GM23338 (cell line): ENCODE results near the gene OCA2. TPM values are rescaled to one million over a fixed set of nuclear protein-coding genes. Genes with fewer than 3 reads are reported as not detected.

Experiments
- ATAC-seq: fragments of 200-7000 bp; cut with Tn5 transposase; 3 replicates; pipeline ENCODE4 v1.9.1; 2020
- DNase-seq: peaks from one replicate; pipeline ENCODE4 v3.0.0-alpha.2; 2015; ENCODE audit warnings: low spot score
- H2AFZ ChIP-seq: fragments of 200-600 bp; sonication (generic); 2 replicates; pipeline ENCODE4 v1.8.0; 2016; ENCODE audit warnings: antibody characterized with exemption, mild to moderate bottlenecking, moderate library complexity
- H3F3A ChIP-seq: fragments of 200-600 bp; sonication (generic); replicated peaks from 2 replicates; pipeline ENCODE4 v1.8.0; 2017; ENCODE audit warnings: antibody characterized with exemption, mixed run types, low read depth
- H3K27ac ChIP-seq: fragments of 200-600 bp; sonication (generic); 2 replicates; pipeline ENCODE4 v1.6.1; 2016; ENCODE audit warnings: low read depth
- H3K27me3 ChIP-seq: fragments of 200-600 bp; sonication (generic); 2 replicates; pipeline ENCODE4 v1.8.0; 2016; ENCODE audit warnings: mild to moderate bottlenecking, mixed run types, moderate library complexity; ENCODE audit not compliant: insufficient read depth
- H3K36me3 ChIP-seq: fragments of 200-600 bp; sonication (generic); 2 replicates; pipeline ENCODE4 v1.8.0; 2016; ENCODE audit warnings: mild to moderate bottlenecking; ENCODE audit not compliant: insufficient read depth
- H3K4me1 ChIP-seq: fragments of 200-600 bp; sonication (generic); 2 replicates; pipeline ENCODE4 v1.8.0; 2016; ENCODE audit warnings: mild to moderate bottlenecking, moderate library complexity; ENCODE audit not compliant: insufficient read depth
- H3K4me2 ChIP-seq: fragments of 200-600 bp; sonication (generic); 2 replicates; pipeline ENCODE4 v1.7.1; 2017; ENCODE audit warnings: mixed run types
- H3K4me3 ChIP-seq: fragments of 200-600 bp; sonication (generic); 2 replicates; pipeline ENCODE4 v1.6.1; 2016; ENCODE audit warnings: mixed run types
- H3K79me2 ChIP-seq: fragments of 200-600 bp; sonication (generic); replicated peaks from 2 replicates; pipeline ENCODE4 v1.8.0; 2017; ENCODE audit warnings: mild to moderate bottlenecking; ENCODE audit not compliant: insufficient read depth
- H3K9me2 ChIP-seq: fragments of 200-600 bp; sonication (generic); 2 replicates; pipeline ENCODE4 v1.8.0; 2017; ENCODE audit not compliant: insufficient read depth
- H4K20me1 ChIP-seq: fragments of 200-600 bp; sonication (generic); replicated peaks from 2 replicates; pipeline ENCODE4 v1.8.0; 2017; ENCODE audit warnings: mild to moderate bottlenecking; ENCODE audit not compliant: insufficient read depth
- H3K27ac Mint-ChIP-seq: 2 replicates; pipeline ENCODE4 v1.8.0; 2020; ENCODE audit warnings: inconsistent platforms, mild to moderate bottlenecking, moderate library complexity, mixed read lengths
- H3K27me3 Mint-ChIP-seq: 3 replicates; pipeline ENCODE4 v1.8.0; 2022; ENCODE audit warnings: low read depth, mild to moderate bottlenecking, moderate library complexity, mixed read lengths, inconsistent platforms; ENCODE audit not compliant: insufficient read depth, poor library complexity
- H3K36me3 Mint-ChIP-seq: 3 replicates; pipeline ENCODE4 v1.8.0; 2021; ENCODE audit warnings: low read depth, mild to moderate bottlenecking, inconsistent platforms, moderate library complexity, mixed read lengths
- H3K4me1 Mint-ChIP-seq: 3 replicates; pipeline ENCODE4 v1.8.0; 2020; ENCODE audit warnings: mild to moderate bottlenecking, inconsistent platforms, mixed read lengths
- H3K4me3 Mint-ChIP-seq: 3 replicates; pipeline ENCODE4 v1.8.0; 2021; ENCODE audit warnings: moderate library complexity, mild to moderate bottlenecking, inconsistent platforms, mixed read lengths
- H3K9me3 Mint-ChIP-seq: 3 replicates; pipeline ENCODE4 v1.8.0; 2020; ENCODE audit warnings: moderate library complexity, mild to moderate bottlenecking, inconsistent platforms, mixed read lengths
- ETS1 ChIP-seq: IDR thresholded peaks from 2 replicates; pipeline ENCODE4 v1.6.1; 2016; ENCODE audit warnings: antibody characterized with exemption
- EZH2 ChIP-seq: fragments of 200-600 bp; sonication (generic); IDR thresholded peaks from one replicate; pipeline ENCODE4 v1.8.0; 2017; ENCODE audit warnings: antibody characterized with exemption, mild to moderate bottlenecking, low read depth; ENCODE audit not compliant: unreplicated experiment
- EZH2phosphoT487 ChIP-seq: fragments of 200-600 bp; sonication (generic); IDR thresholded peaks from one replicate; pipeline ENCODE4 v1.8.1; 2018; ENCODE audit warnings: antibody characterized with exemption; ENCODE audit not compliant: unreplicated experiment
- JUNB ChIP-seq: IDR thresholded peaks from one replicate; pipeline ENCODE4 v1.6.1; 2016; ENCODE audit warnings: antibody characterized with exemption; ENCODE audit not compliant: unreplicated experiment
- POLR2AphosphoS5 ChIP-seq: IDR thresholded peaks from 2 replicates; pipeline ENCODE4 v1.6.1; 2016; ENCODE audit warnings: antibody characterized with exemption, low read depth
- STAT1 ChIP-seq: IDR thresholded peaks from one replicate; pipeline ENCODE4 v1.6.1; 2016; ENCODE audit warnings: antibody characterized with exemption; ENCODE audit not compliant: unreplicated experiment
- ZNF331 ChIP-seq: fragments of 250-450 bp; sonication (Bioruptor Pico); IDR thresholded peaks from 2 replicates; pipeline ENCODE4 v1.5.0; 2020; ENCODE audit warnings: low read depth, mild to moderate bottlenecking, moderate library complexity
- ZNF462 ChIP-seq: fragments of 250-450 bp; sonication (Bioruptor Pico); IDR thresholded peaks from 2 replicates; pipeline ENCODE4 v1.5.0; 2020; ENCODE audit warnings: mild to moderate bottlenecking, moderate library complexity
- polyA plus RNA-seq: library from polyadenylated mRNA; unstranded; fragments of >200 nt; fragmentation: Nextera tagmentation; extraction: Ambion mirVana; gene quantifications from 2 replicates; pipeline ENCODE4 v1.2.1, GENCODE V29; 2016
- total RNA-seq: library from RNA; depleted of rRNA; stranded (reverse); fragments of >200 nt; shearing (Covaris generic); gene quantifications from 2 replicates; pipeline ENCODE4 v1.2.3, GENCODE V29; 2014

Gene OCA2
- total and polyA plus RNA-seq, 2 experiments from 2014 or later: 0.40 to 0.69 TPM

GRCh38 chr15:28043691-28044091 is 55.4 kb downstream of the OCA2 start (continued):
- no peak for TF ChIP-seq ZNF462 (CRISPR knock-in tag)
- TF ChIP-seq EZH2phosphoT487: no peak
- TF ChIP-seq POLR2AphosphoS5: no peak
- TF ChIP-seq STAT1: no peak
- TF ChIP-seq EZH2: no peak
- no peak for TF ChIP-seq ETS1
- TF ChIP-seq JUNB: no peak

GRCh38 chr15:28037969-28038590 is 61.0 kb downstream of the OCA2 start:
- ATAC-seq (no peak), DNase-seq (no peak)
- Mint-ChIP-seq H3K27ac (no peak overlapping the region), H3K27me3 (no peaks in the 10 kb centered on the region), H3K4me3 (no peak overlapping the region), H3K9me3 (no peaks in the 10 kb centered on the region; the same call in 2 of the 3 replicates), H3K36me3 (no peaks in the 10 kb centered on the region), H3K4me1 (no peaks in the 10 kb centered on the region)
- Histone ChIP-seq H3K27me3 (no peaks in the 10 kb centered on the region), H4K20me1 (no peaks in the 10 kb centered on the region; the same call in 1 of the 2 replicates), H3K4me3 (no peak overlapping the region), H3F3A (no peaks in the 10 kb centered on the region), H3K27ac (no peak overlapping the region), H2AFZ (no peak overlapping the region), H3K79me2 (no peaks in the 10 kb centered on the region), H3K4me2 (no peak overlapping the region), H3K36me3 (no peaks in the 10 kb centered on the region), H3K9me2 (no peaks in the 10 kb centered on the region), H3K4me1 (no peaks in the 10 kb centered on the region)
- no peak for TF ChIP-seq ETS1
- no peak for TF ChIP-seq ZNF331 (CRISPR knock-in tag)
